ENCODE data around the gene LORICRIN.

The LORICRIN gene

GRCh38 chr1:153259387-153259786 is at the start of gene LORICRIN:
Gene LORICRIN, plus strand, starts transcription at chr1:153259687. Its CDS starts 1,263 bp downstream, at chr1:153260950.
- H3K4me3 ChIP-seq (replicated peaks; ENCODE audit: low read depth, low read length), result no peak within 1 kb of the TSS
- TF ChIP-seq CTCF (IDR thresholded peaks at IDR 0.05; ENCODE audit: low read length, missing control alignments), result no peak
- no peak for DNase-seq (ENCODE audit: low read depth)

GRCh38 chr1:153210206-153210605 is 49.3 kb upstream of the LORICRIN start:
- no peak for DNase-seq (ENCODE audit: low read depth)
- TF ChIP-seq CTCF (IDR thresholded peaks at IDR 0.05; ENCODE audit: low read length, missing control alignments), result no peak
- H3K4me3 ChIP-seq (replicated peaks; ENCODE audit: low read depth, low read length), result no peak overlapping the region

- H3K4me3 ChIP-seq (replicated peaks; ENCODE audit: low read depth, low read length), result no peak overlapping the region
- TF ChIP-seq CTCF (IDR thresholded peaks at IDR 0.05; ENCODE audit: low read length, missing control alignments), result no peak
- DNase-seq (ENCODE audit: low read depth), result no peak
Measured at GRCh38 chr1:153212201-153212600, 47.3 kb upstream of the LORICRIN start.

GRCh38 chr1:153213519-153213918 is 46.0 kb upstream of the LORICRIN start:
- H3K4me3 ChIP-seq (replicated peaks; ENCODE audit: low read depth, low read length), result no peak overlapping the region
- no peak for DNase-seq (ENCODE audit: low read depth)
- TF ChIP-seq CTCF (IDR thresholded peaks at IDR 0.05; ENCODE audit: low read length, missing control alignments), result no peak

GRCh38 chr1:153217212-153217611 is 42.3 kb upstream of the LORICRIN start, which contains the start of gene PRR9:
Gene PRR9, plus strand, starts transcription at chr1:153217584. Its CDS starts 561 bp downstream, at chr1:153218145.
- TF ChIP-seq CTCF (IDR thresholded peaks at IDR 0.05; ENCODE audit: low read length, missing control alignments), result no peak
- DNase-seq (ENCODE audit: low read depth), result no peak
- no peak within 1 kb of the TSS for H3K4me3 ChIP-seq (replicated peaks; ENCODE audit: low read depth, low read length)

- TF ChIP-seq CTCF (IDR thresholded peaks at IDR 0.05; ENCODE audit: low read length, missing control alignments), result no peak
- DNase-seq (ENCODE audit: low read depth), result no peak
- H3K4me3 ChIP-seq (replicated peaks; ENCODE audit: low read depth, low read length), result no peak overlapping the region
Measured at GRCh38 chr1:153217744-153218416, 41.6 kb upstream of the LORICRIN start.
